ENCODE results near the gene SLC9A3. TPM values are rescaled to one million over a fixed set of nuclear protein-coding genes. Genes with fewer than 3 reads are reported as not detected.
"Not testable (repeated sequence)": the region's sequence is repeated elsewhere in the genome, so short reads cannot be mapped to it uniquely, and the experiment has no call there.

SLC9A3 gene
- total RNA-seq, 1 donor from 2014 or later, result 1.4 TPM

DNA sequence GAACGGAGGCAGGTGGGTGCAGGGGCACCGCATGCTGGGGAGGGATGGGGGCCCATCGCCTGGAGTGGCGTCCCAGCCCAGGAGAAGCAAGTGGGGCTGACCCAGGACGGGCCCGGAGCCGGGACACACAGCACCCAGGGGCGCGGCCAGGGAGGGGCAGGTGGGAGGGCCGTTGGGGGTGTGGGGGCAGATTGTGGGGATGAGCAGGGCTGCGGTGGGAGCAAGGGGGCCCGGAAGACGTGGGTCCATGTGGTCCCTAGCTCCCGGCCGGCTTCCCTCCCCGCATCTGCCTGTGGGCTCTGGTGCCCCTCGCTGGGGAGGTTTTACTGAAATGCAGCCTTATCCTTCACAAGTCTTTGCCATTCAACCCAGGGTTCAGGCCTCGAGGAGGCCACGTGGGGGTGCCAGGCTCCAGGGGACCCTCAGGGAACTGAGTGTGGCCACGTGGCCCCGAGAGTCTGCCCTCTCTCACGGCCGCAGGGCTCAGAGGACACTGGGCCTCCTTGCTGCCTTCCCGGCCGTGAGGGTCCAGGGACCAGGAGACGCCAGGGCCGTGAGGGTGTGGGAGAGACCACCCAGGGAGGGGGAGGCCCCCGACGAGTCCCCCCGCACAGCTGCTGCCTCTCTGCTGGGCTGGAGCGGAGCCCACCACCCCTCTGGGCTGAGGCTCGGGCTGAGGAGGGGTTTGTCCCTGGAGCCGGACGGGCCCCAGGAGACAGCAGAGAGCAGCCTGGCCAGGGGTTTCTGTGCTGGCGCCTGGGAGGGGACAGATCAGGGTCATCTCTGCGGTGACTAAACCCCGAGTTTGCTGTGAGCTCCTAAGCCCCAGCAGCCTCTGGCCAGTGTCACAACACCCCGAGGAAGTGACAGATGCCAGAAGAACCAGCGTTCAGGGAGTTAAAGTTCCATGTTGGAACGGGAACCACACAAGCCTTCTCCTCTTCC is 35.2 kb downstream of the SLC9A3 start:
- no peak for DNase-seq

DNA sequence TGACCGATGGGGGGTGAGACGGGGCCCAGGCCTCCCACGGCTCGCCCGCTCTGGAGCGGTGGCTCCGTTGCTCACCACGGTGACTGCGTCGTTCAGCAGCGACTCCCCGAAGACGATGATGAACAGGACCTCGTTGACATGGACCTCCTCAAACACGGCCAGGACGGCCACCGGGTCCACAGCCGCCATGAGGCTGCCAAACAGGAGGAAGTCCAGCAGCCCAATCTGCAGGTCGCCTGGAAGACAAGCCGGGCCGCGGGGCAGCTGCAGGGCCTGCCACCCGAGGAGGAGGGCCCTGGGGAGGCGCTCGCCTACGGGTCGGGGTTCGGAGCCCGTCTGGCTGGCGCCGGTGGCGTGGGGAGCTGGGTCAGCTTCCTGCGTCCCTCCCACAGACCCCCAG is 36.0 kb downstream of the SLC9A3 start:
- DNase-seq, result no peak

GRCh38 chr5:486597-486996 is 37.7 kb downstream of the SLC9A3 start:
- not testable (repeated sequence) for DNase-seq

GRCh38 chr5:485946-486491 is 38.2 kb downstream of the SLC9A3 start:
- DNase-seq, result no peak

- no peak for DNase-seq
Observed at GRCh38 chr5:485113-485945, 38.9 kb downstream of the SLC9A3 start.

- DNase-seq, result no peak
Observed at GRCh38 chr5:484556-484955, 39.7 kb downstream of the SLC9A3 start.

GRCh38 chr5:483434-484140 is 40.7 kb downstream of the SLC9A3 start:
- DNase-seq, result no peak

DNA sequence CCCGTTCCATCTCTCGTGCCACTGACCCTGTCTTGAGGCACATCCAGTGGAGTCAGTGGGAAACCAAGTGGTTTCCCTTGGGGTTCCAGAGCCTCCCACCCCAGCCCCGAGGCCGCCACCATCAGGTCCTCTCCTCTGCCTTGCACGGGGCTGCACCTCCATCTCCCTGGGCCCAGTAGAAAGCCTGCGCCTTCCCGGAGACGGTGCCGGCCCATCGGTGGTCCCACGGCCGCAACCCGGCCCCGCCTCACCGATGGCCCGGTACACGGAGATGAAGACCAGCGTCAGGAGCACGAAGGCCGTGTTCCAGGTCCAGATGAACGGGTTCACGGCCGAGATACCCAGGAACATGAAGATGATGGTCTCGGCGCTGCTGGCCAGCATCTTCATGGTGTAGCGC is 41.2 kb downstream of the SLC9A3 start:
- no peak for DNase-seq

GRCh38 chr5:482506-482905 is 41.7 kb downstream of the SLC9A3 start:
- no peak for DNase-seq

GRCh38 chr5:482021-482420 is 42.2 kb downstream of the SLC9A3 start:
- no peak for DNase-seq

GRCh38 chr5:481347-481746 is 42.9 kb downstream of the SLC9A3 start:
- DNase-seq, result no peak

DNA sequence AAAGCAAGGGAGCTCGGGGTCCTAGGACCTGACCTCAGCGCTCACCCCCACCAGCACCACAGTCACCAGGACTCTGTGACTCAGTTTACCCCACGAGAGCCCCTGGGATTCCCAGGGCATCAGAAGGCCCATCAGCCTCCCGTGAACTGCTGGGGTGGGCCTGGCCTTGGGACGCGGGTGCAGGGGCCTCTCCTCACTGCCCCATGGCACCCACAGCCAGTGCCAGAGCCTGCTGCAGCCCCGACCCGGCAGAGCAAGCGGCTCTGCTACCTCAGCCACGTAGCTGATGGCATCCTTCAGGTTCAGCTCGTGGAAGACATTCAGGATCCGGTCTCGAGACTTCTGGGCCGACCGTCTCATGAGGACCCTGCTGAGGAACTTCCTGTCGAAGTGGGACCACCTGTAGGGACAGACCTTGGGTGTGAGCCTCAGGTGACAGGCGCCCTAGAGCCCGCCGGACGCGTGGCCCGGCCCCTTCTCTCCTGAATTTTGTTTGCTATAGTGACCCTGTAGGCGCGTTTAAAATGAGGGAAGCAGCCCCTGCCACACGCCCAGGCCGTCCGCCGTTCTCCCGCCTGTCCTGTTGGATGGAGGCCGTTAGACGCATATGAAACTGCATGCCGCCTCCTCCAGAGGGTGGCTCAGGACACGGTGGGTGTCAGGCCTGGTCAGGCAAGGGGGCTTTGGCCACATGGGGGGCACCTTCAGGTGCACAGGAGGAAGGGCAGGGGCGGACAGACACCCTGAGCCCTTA is 44.5 kb downstream of the SLC9A3 start:
- no peak for DNase-seq

DNA sequence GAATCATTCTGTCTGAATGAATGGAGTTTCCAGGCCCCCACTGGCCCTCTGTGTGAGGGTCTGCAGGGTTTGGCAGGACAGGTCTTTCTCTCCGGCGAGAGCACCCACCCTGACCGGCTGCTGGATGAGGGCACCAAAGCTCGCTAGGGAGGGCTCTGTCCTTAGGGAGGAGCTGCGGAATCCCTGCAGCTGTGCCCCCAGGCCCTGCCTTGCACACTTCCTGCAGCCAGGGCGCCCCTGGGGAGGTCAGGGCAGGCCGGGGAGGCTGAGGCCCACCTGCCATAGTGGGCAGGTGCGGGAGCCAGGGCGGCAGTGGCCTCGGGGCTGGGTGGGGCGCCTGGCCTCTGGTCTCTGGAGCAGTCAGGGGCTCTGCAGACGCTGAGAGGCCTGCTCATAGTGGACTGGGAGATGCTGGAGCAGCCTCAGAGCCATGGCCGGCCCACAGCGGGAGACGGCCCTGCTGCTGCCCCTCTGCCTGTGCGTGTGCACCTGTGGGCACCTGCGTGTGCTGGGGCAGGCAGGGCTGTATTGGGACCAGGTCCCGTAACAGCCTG is 45.2 kb downstream of the SLC9A3 start:
- no peak for DNase-seq

DNA sequence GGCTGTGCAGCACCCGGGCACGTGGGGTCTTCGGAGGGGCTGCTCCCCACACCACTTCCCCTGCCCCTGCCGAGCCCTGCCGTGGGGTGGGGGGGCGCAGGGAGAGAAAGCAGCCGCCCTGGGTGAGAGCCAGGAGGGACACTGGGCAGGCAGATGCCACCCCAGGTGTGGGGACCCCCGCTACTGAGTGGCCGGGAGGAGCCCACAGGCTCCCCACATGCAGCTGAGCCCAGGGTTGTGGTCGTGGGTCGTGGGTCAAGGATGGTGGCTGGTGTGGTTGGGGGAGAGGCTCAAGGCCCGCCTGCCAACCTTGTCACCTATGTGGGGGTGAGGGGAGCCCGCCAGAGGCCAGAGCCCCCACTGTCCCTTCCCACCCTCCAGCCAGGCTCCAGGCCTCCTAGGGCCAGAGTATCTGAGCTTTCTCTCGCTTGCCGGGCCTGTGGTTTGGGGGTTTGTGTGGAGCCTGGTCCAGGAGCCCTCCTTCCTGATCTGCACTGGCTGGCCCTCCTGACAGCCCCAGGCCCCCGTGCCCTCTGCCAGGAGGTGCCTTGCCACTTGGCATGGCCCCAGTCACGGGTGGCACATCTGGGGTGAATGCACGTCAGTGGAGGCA is 45.8 kb downstream of the SLC9A3 start:
- DNase-seq, result no peak

GRCh38 chr5:477871-478270 is 46.4 kb downstream of the SLC9A3 start:
- no peak for DNase-seq

DNA sequence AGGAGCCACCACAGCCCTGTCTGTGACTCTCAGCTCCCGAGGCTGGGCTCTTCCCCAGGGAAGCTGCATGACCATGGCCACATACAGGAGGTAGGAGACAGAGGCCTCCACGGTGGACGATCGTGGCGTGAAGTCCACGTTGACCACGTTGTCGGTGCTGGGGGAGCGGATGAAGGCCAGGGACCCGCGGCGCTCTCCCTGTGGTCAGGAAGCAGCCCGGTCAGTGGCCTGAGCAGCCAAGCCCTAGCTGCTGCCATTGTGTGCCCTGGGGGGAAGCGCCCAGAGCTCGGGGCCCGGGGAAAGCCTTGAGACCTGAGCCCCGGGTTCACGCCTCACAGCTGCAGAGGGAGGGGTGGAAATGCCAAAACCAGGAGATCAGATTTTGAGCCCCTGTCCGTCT is 47.0 kb downstream of the SLC9A3 start:
- no peak for DNase-seq

DNA sequence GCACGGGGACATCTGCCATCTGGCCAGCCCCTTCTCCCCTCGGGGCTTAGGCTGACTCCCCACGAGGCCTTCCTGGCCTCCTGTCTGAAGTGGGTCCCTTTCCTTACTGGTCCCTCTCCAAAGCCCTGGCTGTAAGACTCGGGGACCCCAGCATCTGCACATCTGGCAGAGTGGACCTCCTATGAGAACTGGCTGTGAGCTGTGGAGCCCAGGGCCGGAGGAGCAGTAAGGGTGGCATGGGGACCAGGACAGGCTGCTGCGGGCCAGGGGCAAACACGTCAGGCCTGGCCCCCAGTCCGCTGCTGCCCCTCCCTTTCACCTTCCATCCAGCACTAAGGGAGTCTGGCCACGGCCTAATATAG is 47.5 kb downstream of the SLC9A3 start:
- no peak for DNase-seq

- no peak for DNase-seq
Observed at GRCh38 chr5:476102-476813, 48.0 kb downstream of the SLC9A3 start.

GRCh38 chr5:475704-476101 is 48.5 kb downstream of the SLC9A3 start:
- DNase-seq, result no peak
